Measurements from ENCODE around the gene CDKAL1.

DNA sequence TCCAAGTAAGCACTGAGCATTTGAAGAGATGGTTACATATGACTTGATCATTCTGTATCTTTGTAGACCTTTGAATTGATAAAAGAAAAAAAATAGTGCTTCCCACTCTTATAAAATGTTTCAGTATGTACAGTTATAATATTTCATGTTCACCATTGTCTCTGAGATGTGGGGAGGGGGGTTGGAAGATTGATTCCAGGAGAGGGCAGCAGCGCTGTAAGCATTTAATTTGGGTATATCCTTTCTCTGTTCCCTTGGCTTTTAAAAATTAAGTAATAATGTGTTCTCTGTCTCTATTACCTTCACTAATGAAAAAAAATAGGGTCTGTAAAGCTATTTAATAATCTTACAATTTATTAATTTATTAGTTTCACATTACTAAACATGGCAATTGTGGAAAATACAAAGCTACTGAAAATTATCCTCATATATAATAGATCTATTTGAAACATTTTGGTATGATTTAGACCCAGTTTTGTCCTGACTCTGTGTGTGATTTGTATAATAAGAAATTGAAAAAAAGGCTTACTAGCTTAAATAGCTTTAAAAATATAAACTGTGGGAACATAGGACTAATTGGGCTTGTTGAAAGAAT is 341.2 kb downstream of the CDKAL1 start:
- no peak for TF ChIP-seq SP1 (IDR thresholded peaks at IDR 0.05; ENCODE audit: low read depth, low read length)
- TF ChIP-seq KDM1A (IDR thresholded peaks at IDR 0.05; ENCODE audit: borderline replicate concordance) = no peak
- no peak for TF ChIP-seq BCLAF1 (IDR thresholded peaks at IDR 0.05)
- TF ChIP-seq MYC (IDR thresholded peaks at IDR 0.05; ENCODE audit: insufficient read depth, insufficient read length, insufficient replicate concordance, low read length, severe bottlenecking) = no peak
- peak; percentile 24 to 47 (median 32); a peak in 4 of 6 replicates for TF ChIP-seq CTCF (IDR thresholded peaks at IDR 0.05 in 2 of 3, conservative IDR thresholded peaks at IDR 0.05 in 1 of 3; ENCODE audit: control insufficient read depth in 2 of 3, extremely low read depth in 1 of 3, insufficient read depth in 1 of 3, low read depth in 3 of 3, low read length in 3 of 3)
- TF ChIP-seq ESRRA (IDR thresholded peaks at IDR 0.05; ENCODE audit: low read length) = no peak
- TF ChIP-seq, protein P1, sequence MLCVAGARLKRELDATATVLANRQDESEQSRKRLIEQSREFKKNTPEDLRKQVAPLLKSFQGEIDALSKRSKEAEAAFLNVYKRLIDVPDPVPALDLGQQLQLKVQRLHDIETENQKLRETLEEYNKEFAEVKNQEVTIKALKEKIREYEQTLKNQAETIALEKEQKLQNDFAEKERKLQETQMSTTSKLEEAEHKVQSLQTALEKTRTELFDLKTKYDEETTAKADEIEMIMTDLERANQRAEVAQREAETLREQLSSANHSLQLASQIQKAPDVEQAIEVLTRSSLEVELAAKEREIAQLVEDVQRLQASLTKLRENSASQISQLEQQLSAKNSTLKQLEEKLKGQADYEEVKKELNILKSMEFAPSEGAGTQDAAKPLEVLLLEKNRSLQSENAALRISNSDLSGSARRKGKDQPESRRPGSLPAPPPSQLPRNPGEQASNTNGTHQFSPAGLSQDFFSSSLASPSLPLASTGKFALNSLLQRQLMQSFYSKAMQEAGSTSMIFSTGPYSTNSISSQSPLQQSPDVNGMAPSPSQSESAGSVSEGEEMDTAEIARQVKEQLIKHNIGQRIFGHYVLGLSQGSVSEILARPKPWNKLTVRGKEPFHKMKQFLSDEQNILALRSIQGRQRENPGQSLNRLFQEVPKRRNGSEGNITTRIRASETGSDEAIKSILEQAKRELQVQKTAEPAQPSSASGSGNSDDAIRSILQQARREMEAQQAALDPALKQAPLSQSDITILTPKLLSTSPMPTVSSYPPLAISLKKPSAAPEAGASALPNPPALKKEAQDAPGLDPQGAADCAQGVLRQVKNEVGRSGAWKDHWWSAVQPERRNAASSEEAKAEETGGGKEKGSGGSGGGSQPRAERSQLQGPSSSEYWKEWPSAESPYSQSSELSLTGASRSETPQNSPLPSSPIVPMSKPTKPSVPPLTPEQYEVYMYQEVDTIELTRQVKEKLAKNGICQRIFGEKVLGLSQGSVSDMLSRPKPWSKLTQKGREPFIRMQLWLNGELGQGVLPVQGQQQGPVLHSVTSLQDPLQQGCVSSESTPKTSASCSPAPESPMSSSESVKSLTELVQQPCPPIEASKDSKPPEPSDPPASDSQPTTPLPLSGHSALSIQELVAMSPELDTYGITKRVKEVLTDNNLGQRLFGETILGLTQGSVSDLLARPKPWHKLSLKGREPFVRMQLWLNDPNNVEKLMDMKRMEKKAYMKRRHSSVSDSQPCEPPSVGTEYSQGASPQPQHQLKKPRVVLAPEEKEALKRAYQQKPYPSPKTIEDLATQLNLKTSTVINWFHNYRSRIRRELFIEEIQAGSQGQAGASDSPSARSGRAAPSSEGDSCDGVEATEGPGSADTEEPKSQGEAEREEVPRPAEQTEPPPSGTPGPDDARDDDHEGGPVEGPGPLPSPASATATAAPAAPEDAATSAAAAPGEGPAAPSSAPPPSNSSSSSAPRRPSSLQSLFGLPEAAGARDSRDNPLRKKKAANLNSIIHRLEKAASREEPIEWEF (IDR thresholded peaks at IDR 0.05; ENCODE audit: insufficient replicate concordance, low read depth, low read length) = no peak
